PFSK-1 (cell line): ENCODE data around the gene MBTPS1. TPM values are rescaled to one million over a fixed set of nuclear protein-coding genes. Genes with fewer than 3 reads are reported as not detected.

ENCODE experiments used
- FOXP2 ChIP-seq: optimal IDR thresholded peaks from 2 replicates; pipeline ENCODE3; 2011; ENCODE audit warnings: borderline replicate concordance, control low read depth, inconsistent platforms; ENCODE audit not compliant: insufficient read depth; ENCODE audit errors: extremely low read length, extremely low read depth
- POLR2AphosphoS5 ChIP-seq: IDR thresholded peaks from 2 replicates; pipeline ENCODE4 v1.6.1; 2012; ENCODE audit warnings: low read depth, mild to moderate bottlenecking, control low read depth, low read length, moderate library complexity
- REST ChIP-seq, 2 experiments: IDR thresholded peaks; 2 replicates each; pipeline versions ENCODE4 v1.6.1 to v1.8.0; 2011 to 2012; ENCODE audit warnings: low read depth in 2 of 2, low read length in 2 of 2, control low read depth in 1 of 2, inconsistent platforms in 1 of 2, mild to moderate bottlenecking in 1 of 2, moderate library complexity in 1 of 2; ENCODE audit not compliant: insufficient read depth in 1 of 2
- SIN3A ChIP-seq: IDR thresholded peaks from 2 replicates; pipeline ENCODE4 v1.6.1; 2012; ENCODE audit warnings: mild to moderate bottlenecking, low read length, moderate library complexity, borderline replicate concordance; ENCODE audit not compliant: insufficient read depth
- TAF1 ChIP-seq: IDR thresholded peaks from 2 replicates; pipeline ENCODE4 v1.6.1; 2012; ENCODE audit warnings: low read length, control low read depth, borderline replicate concordance; ENCODE audit not compliant: insufficient read depth
- polyA plus RNA-seq: library from polyadenylated mRNA; unstranded; fragments of >200 nt; gene quantifications from one replicate; pipeline ENCODE4 v1.2.1, GENCODE V29; 2012; ENCODE audit warnings: low read depth, missing spikeins; ENCODE audit not compliant: insufficient read length

Gene MBTPS1
- polyA plus RNA-seq, result 32.7 TPM

DNA sequence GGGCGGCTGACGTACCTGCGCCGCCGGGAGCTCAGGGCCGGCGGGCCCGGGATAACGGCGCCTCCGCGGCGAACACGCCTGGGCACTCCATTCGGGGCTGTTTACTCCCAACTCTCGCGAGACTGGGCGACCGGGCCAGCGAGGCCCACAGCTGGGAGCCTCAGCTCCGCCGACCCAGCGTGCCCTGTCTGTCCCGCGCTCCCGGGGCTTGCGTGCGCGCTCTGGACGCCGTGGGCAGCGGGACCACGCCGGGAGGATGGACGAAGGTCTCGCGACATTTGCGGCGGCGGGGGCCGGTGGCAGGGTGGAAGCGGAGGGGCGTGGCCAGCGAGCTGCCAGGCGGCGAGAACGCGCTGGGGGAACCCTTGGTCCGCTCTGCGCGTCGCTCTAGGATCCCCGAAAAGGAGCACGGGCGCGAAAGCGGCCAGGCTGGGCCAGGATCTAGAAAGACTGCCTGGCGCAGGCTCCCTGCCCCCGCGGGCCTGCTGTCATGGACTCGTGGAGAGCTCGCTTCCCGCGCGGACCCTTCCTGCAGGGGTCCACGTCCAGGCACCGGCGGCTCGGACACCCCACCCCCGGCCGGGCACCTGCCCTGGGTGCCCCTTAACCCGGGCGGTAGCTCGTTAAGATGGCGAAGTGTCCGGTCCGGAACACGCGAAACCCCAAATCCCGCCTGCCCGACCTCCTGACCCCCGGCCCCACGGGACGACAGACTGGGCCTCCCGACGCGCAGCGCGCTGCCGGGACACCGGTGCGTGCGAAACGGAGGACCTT, at the start of gene MBTPS1:
MBTPS1 (minus strand) TSS at position 223 of the 774 bp plus-strand sequence. CDS start 15,159 bp downstream, outside the sequence.
- TF ChIP-seq TAF1 (no peak), SIN3A (peak; percentile 42; the same call in 1 of the 2 replicates), FOXP2 (peak; percentile 91), POLR2AphosphoS5 (peak; percentile 80), REST (IDR thresholded peaks at IDR 0.05; ENCODE audit: insufficient read depth in 1 of 2, low read depth in 2 of 2, low read length in 2 of 2) (0 out of 4 replicates have a peak, but pooled peaks of 1 of the 2 experiments have one; percentile 40)

DNA sequence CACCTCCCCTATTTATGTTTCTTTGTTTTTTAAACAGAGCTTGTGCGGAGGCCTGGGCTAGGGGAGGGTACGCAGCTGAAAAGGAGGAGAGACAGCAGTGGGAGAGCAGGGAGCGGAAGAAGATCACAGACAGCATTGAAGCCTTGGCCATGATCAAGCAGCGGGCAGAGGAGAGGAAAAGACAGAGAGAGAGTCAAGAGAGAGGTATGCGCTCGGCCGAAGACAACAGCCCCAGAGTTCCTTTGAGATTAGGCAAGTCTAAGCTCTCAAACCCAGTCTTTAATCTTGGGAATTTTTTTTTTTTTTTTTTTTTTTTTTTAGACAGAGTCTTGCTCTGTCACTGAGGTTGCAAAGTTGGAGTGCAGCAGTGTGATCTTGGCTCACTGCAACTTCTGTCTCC, 49.0 kb upstream of the MBTPS1 start:
- no peak for TF ChIP-seq POLR2AphosphoS5
- no peak for TF ChIP-seq FOXP2
- TF ChIP-seq TAF1, result no peak
- no peak for TF ChIP-seq SIN3A
- no peak for TF ChIP-seq REST (IDR thresholded peaks at IDR 0.05; ENCODE audit: insufficient read depth in 1 of 2, low read depth in 2 of 2, low read length in 2 of 2)

- no peak for TF ChIP-seq POLR2AphosphoS5
- TF ChIP-seq FOXP2, result no peak
- TF ChIP-seq REST (IDR thresholded peaks at IDR 0.05; ENCODE audit: insufficient read depth in 1 of 2, low read depth in 2 of 2, low read length in 2 of 2), result no peak
- no peak for TF ChIP-seq SIN3A
- no peak for TF ChIP-seq TAF1
Observed at GRCh38 chr16:84161801-84162200, 45.1 kb upstream of the MBTPS1 start.

GRCh38 chr16:84161037-84161436, 44.3 kb upstream of the MBTPS1 start:
- no peak for TF ChIP-seq REST (IDR thresholded peaks at IDR 0.05; ENCODE audit: insufficient read depth in 1 of 2, low read depth in 2 of 2, low read length in 2 of 2)
- no peak for TF ChIP-seq POLR2AphosphoS5
- TF ChIP-seq FOXP2, result no peak
- TF ChIP-seq SIN3A, result no peak
- TF ChIP-seq TAF1, result no peak
